HFFc6 (cell line): ENCODE measurements around the gene CD80. TPM values are rescaled to one million over a fixed set of nuclear protein-coding genes. Genes with fewer than 3 reads are reported as not detected.

Source experiments
- DNase-seq: peaks from one replicate; pipeline ENCODE4 v3.0.0-alpha.2; 2018
- H3K27ac Mint-ChIP-seq: 2 replicates; pipeline ENCODE4 v1.8.0; 2020; ENCODE audit warnings: mild to moderate bottlenecking, mixed read lengths
- H3K27me3 Mint-ChIP-seq: 2 replicates; pipeline ENCODE4 v1.8.0; 2021; ENCODE audit warnings: mild to moderate bottlenecking, moderate library complexity, mixed read lengths; ENCODE audit not compliant: insufficient read depth
- H3K36me3 Mint-ChIP-seq: 2 replicates; pipeline ENCODE4 v1.8.0; 2021; ENCODE audit warnings: low read depth, mixed read lengths
- H3K4me1 Mint-ChIP-seq: 2 replicates; pipeline ENCODE4 v1.8.0; 2020; ENCODE audit warnings: low read depth, mixed read lengths
- H3K4me3 Mint-ChIP-seq: 2 replicates; pipeline ENCODE4 v1.8.0; 2020; ENCODE audit warnings: mild to moderate bottlenecking, moderate library complexity, mixed read lengths
- H3K9me3 Mint-ChIP-seq: 2 replicates; pipeline ENCODE4 v1.8.0; 2020; ENCODE audit warnings: mild to moderate bottlenecking, mixed read lengths
- total RNA-seq, 6 experiments: library from RNA; stranded (reverse); fragmentation: NEBNext Ultra II Directional; extraction: Animal tissue kit (Norgen Biotek cat#: 25700); gene quantifications; 2 replicates in 1 of 6; 3 replicates in 5 of 6; pipeline ENCODE4 v1.2.3, GENCODE V29; 2021
- TF ChIP-seq, protein P1 (sequence below): fragments of 200-600 bp; sonication (generic); IDR thresholded peaks from 2 replicates; pipeline ENCODE4 v1.5.0; 2021; ENCODE audit warnings: antibody characterized with exemption, mild to moderate bottlenecking

The CD80 gene
- total RNA-seq, 6 experiments from 2014 or later, result not detected

DNA sequence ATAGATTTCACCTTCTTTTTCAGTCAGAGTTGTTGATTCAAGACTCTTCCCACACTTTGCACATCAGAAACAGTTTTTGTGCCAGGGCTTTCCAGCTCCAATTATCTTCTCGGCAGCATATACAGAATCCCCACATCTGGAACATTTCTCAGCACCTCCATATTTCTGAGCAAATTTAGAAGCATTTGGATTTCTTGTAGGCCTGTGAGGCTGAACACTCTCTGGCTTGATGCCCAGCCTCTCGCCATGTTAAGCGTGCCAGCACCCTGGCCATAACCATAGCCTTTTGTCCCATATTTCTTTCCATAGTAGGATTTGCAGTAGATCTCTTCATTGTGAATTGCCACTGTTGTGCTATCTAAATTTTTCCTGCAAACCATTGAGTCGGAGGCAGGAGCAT is 28.3 kb downstream of the CD80 start:
- no peaks in the 10 kb centered on the region for H3K9me3 Mint-ChIP-seq
- TF ChIP-seq, protein P1, sequence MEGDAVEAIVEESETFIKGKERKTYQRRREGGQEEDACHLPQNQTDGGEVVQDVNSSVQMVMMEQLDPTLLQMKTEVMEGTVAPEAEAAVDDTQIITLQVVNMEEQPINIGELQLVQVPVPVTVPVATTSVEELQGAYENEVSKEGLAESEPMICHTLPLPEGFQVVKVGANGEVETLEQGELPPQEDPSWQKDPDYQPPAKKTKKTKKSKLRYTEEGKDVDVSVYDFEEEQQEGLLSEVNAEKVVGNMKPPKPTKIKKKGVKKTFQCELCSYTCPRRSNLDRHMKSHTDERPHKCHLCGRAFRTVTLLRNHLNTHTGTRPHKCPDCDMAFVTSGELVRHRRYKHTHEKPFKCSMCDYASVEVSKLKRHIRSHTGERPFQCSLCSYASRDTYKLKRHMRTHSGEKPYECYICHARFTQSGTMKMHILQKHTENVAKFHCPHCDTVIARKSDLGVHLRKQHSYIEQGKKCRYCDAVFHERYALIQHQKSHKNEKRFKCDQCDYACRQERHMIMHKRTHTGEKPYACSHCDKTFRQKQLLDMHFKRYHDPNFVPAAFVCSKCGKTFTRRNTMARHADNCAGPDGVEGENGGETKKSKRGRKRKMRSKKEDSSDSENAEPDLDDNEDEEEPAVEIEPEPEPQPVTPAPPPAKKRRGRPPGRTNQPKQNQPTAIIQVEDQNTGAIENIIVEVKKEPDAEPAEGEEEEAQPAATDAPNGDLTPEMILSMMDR, result no peak
- H3K27me3 Mint-ChIP-seq, result peaks cover 3% of the 10 kb centered on the region
- H3K4me1 Mint-ChIP-seq, result peaks cover 14% of the 10 kb centered on the region
- no peaks in the 10 kb centered on the region for H3K36me3 Mint-ChIP-seq
- DNase-seq, result no peak
- H3K27ac Mint-ChIP-seq, result no peak overlapping the region
- no peak overlapping the region for H3K4me3 Mint-ChIP-seq

DNA sequence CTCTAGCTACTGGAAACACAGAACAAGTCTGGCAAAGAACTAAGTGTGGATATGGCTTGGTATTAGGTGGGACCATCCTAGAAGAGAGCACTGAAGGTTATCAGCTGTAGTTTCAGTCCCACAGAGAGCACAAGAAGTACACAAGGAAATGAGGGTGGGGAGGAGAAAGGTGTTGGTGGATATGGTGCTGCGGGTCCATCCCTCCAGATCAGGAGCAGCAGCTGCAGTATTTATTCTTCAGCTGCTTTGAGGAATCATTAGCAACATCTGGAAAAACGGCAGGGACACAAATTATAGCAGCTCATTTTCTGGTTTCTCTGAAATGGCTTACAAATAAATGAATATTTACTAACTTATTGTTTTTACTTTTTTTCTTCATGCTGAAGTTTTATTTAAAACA is 29.0 kb downstream of the CD80 start:
- TF ChIP-seq, protein P1, result no peak
- Mint-ChIP-seq H3K9me3 (no peaks in the 10 kb centered on the region), H3K27ac (no peak overlapping the region; the same call in 1 of the 2 replicates), H3K27me3 (peaks cover 3% of the 10 kb centered on the region), H3K36me3 (no peaks in the 10 kb centered on the region), H3K4me1 (peaks cover 14% of the 10 kb centered on the region), H3K4me3 (no peak overlapping the region)
- DNase-seq, result no peak

- no peak overlapping the region for H3K4me3 Mint-ChIP-seq
- peak; percentile 65 for DNase-seq
- TF ChIP-seq, protein P1, result no peak
- no peaks in the 10 kb centered on the region for H3K9me3 Mint-ChIP-seq
- no peaks in the 10 kb centered on the region for H3K36me3 Mint-ChIP-seq
- no peak overlapping the region; the same call in 1 of the 2 replicates for H3K27ac Mint-ChIP-seq
- H3K27me3 Mint-ChIP-seq, result peaks cover 3% of the 10 kb centered on the region
- H3K4me1 Mint-ChIP-seq, result peaks cover 14% of the 10 kb centered on the region
Observed at GRCh38 chr3:119529883-119530282, 29.5 kb downstream of the CD80 start.

DNA sequence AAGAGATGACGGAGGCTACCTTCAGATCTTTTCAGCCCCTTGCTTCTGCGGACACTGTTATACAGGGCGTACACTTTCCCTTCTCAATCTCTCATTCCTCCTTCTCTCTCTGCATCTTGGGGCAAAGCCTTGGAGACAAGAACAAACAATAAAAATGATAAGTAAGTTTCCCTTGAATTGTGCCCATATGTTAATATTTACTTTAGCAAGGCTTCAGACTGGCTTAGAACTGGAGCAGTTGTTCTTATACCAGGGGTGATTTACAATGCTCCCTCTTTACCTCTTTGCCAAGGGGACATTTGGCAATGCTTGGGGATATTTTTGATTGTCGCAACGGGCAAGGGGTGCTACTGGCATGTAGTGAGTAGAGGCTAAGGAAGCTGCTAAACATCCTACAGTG is 31.7 kb downstream of the CD80 start:
- H3K36me3 Mint-ChIP-seq, result no peaks in the 10 kb centered on the region
- no peak overlapping the region for H3K27ac Mint-ChIP-seq
- TF ChIP-seq, protein P1, result no peak
- no peak overlapping the region for H3K4me3 Mint-ChIP-seq
- DNase-seq, result no peak
- H3K27me3 Mint-ChIP-seq, result peaks cover 3% of the 10 kb centered on the region
- peaks cover 14% of the 10 kb centered on the region for H3K4me1 Mint-ChIP-seq
- H3K9me3 Mint-ChIP-seq, result no peaks in the 10 kb centered on the region

DNA sequence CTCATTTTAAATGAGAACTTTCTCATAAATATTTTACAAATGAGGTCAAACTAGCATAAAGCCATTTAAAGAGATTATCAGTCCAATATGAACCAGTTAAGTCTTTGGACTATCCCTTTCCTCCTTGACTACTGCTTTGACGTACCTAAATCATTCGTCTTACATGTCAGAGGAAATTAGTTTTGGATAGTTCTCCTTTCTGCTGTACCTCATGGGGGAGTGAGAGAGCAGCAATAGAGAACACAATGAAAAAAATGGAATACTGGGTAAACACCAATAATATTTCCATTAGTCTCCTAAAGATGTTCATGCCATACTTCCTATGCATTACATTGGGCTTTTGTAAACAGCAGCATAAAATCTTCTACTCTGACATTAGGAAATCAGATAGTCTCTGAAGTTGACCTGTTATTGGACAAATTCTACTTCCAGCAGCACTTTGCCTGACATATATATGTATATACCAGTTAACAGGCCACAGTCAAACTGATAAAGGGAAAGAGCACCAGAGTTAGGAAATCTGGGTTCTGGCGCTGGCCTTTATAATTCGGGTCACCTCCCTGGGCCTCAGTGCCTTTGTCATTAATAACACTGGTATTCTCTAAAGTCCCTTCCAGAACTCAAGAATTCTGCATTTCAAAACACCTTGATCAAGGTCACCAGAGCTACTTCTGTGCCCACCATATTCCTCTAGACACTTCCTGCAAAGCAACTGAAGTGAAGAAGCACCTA is 34.3 kb downstream of the CD80 start:
- Mint-ChIP-seq H3K9me3 (no peaks in the 10 kb centered on the region), H3K27ac (no peak overlapping the region), H3K4me3 (no peak overlapping the region), H3K36me3 (peaks cover 10% of the 10 kb centered on the region), H3K4me1 (peaks cover 9% of the 10 kb centered on the region), H3K27me3 (peaks cover 2% of the 10 kb centered on the region; the same call in 1 of the 2 replicates)
- TF ChIP-seq, protein P1, result peak; percentile 63
- peak; percentile 15 for DNase-seq
